ENCODE results near the gene FAM221B. TPM values are rescaled to one million over a fixed set of nuclear protein-coding genes. Genes with fewer than 3 reads are reported as not detected.

Gene FAM221B
- total RNA-seq, 4 donors from 2014 or later: not detected

- H3K27me3 ChIP-seq: no peaks in the 10 kb centered on the region
- H3K4me3 ChIP-seq: no peak overlapping the region
- no peak overlapping the region for H3K27ac ChIP-seq
- no peaks in the 10 kb centered on the region for H3K9me3 ChIP-seq
- no peaks in the 10 kb centered on the region for H3K4me1 ChIP-seq
- H3K36me3 ChIP-seq: no peaks in the 10 kb centered on the region
- DNase-seq: no peak
- TF ChIP-seq POLR2A (IDR thresholded peaks at IDR 0.05) (no peak), CTCF (IDR thresholded peaks at IDR 0.05) (no peak)
Observed at GRCh38 chr9:35861161-35861897, 32.8 kb upstream of the FAM221B start.

GRCh38 chr9:35859990-35860339, 31.4 kb upstream of the FAM221B start:
- H3K36me3 ChIP-seq: no peaks in the 10 kb centered on the region
- H3K4me1 ChIP-seq: no peaks in the 10 kb centered on the region
- no peaks in the 10 kb centered on the region for H3K27me3 ChIP-seq
- H3K27ac ChIP-seq: no peak overlapping the region
- H3K4me3 ChIP-seq: no peak overlapping the region
- DNase-seq: no peak
- H3K9me3 ChIP-seq: no peaks in the 10 kb centered on the region
- TF ChIP-seq POLR2A (IDR thresholded peaks at IDR 0.05) (no peak), CTCF (IDR thresholded peaks at IDR 0.05) (no peak)

GRCh38 chr9:35859310-35859989, 30.9 kb upstream of the FAM221B start:
- no peaks in the 10 kb centered on the region for H3K27me3 ChIP-seq
- no peak overlapping the region for H3K27ac ChIP-seq
- H3K9me3 ChIP-seq: no peaks in the 10 kb centered on the region
- no peak overlapping the region for H3K4me3 ChIP-seq
- H3K4me1 ChIP-seq: no peaks in the 10 kb centered on the region
- no peaks in the 10 kb centered on the region for H3K36me3 ChIP-seq
- TF ChIP-seq POLR2A (IDR thresholded peaks at IDR 0.05): no peak
- DNase-seq: peak in 1 of 3 donors; percentile 31

- Histone ChIP-seq H3K4me1 (no peaks in the 10 kb centered on the region), H3K9me3 (no peaks in the 10 kb centered on the region), H3K27ac (no peak overlapping the region), H3K27me3 (no peaks in the 10 kb centered on the region), H3K4me3 (no peak overlapping the region), H3K36me3 (no peaks in the 10 kb centered on the region)
- TF ChIP-seq POLR2A (IDR thresholded peaks at IDR 0.05): no peak
- DNase-seq: no peak
Observed at GRCh38 chr9:35858458-35858857, 29.9 kb upstream of the FAM221B start.

GRCh38 chr9:35856882-35857281, 28.4 kb upstream of the FAM221B start:
- Histone ChIP-seq H3K27ac (no peak overlapping the region), H3K4me3 (no peak overlapping the region), H3K4me1 (no peaks in the 10 kb centered on the region), H3K27me3 (no peaks in the 10 kb centered on the region), H3K36me3 (no peaks in the 10 kb centered on the region), H3K9me3 (no peaks in the 10 kb centered on the region)
- no peak for TF ChIP-seq CTCF (IDR thresholded peaks at IDR 0.05)
- TF ChIP-seq POLR2A (IDR thresholded peaks at IDR 0.05): no peak
- DNase-seq: no peak

- Histone ChIP-seq H3K27me3 (no peaks in the 10 kb centered on the region), H3K27ac (no peak overlapping the region), H3K9me3 (no peaks in the 10 kb centered on the region), H3K4me3 (no peak overlapping the region), H3K4me1 (no peaks in the 10 kb centered on the region), H3K36me3 (no peaks in the 10 kb centered on the region)
- TF ChIP-seq CTCF (IDR thresholded peaks at IDR 0.05) (no peak), POLR2A (IDR thresholded peaks at IDR 0.05) (no peak)
- no peak for DNase-seq
Observed at GRCh38 chr9:35856206-35856605, 27.7 kb upstream of the FAM221B start.

All from Peyer's patch (tissue), 4 donors.